Measurements from ENCODE around the gene DPF3.
A peak's percentile ranks its signal among the peaks of the same experiment; 100 is the strongest.
"Not testable (repeated sequence)": the region's sequence is repeated elsewhere in the genome, so short reads cannot be mapped to it uniquely, and the experiment has no call there.

DPF3 gene

GRCh38 chr14:72756967-72757366, 136.9 kb downstream of the DPF3 start:
- no peak for DNase-seq (ENCODE audit: low read depth)
- Histone ChIP-seq H3K27me3 (replicated peaks; ENCODE audit: control insufficient read depth, insufficient read depth, low read length) (no peaks in the 10 kb centered on the region), H3K9me3 (ENCODE audit: control insufficient read depth, low read length) (peaks cover 28% of the 10 kb centered on the region), H3K4me3 (ENCODE audit: low read length) (no peak overlapping the region), H3K36me3 (ENCODE audit: control insufficient read depth, insufficient read depth, low read length, severe bottlenecking) (no peaks in the 10 kb centered on the region), H3K9ac (ENCODE audit: low read length) (no peak overlapping the region), H3K4me1 (ENCODE audit: control insufficient read depth, insufficient read depth, low read length) (no peaks in the 10 kb centered on the region)

GRCh38 chr14:72755766-72756165, 138.1 kb downstream of the DPF3 start:
- Histone ChIP-seq H3K36me3 (ENCODE audit: control insufficient read depth, insufficient read depth, low read length, severe bottlenecking) (no peaks in the 10 kb centered on the region), H3K9ac (ENCODE audit: low read length) (no peak overlapping the region), H3K4me3 (ENCODE audit: low read length) (no peak overlapping the region), H3K9me3 (ENCODE audit: control insufficient read depth, low read length) (peaks cover 23% of the 10 kb centered on the region), H3K27me3 (replicated peaks; ENCODE audit: control insufficient read depth, insufficient read depth, low read length) (no peaks in the 10 kb centered on the region), H3K4me1 (ENCODE audit: control insufficient read depth, insufficient read depth, low read length) (no peaks in the 10 kb centered on the region)
- DNase-seq (ENCODE audit: low read depth): no peak

- Histone ChIP-seq H3K4me3 (ENCODE audit: low read length) (no peak overlapping the region), H3K4me1 (ENCODE audit: control insufficient read depth, insufficient read depth, low read length) (no peaks in the 10 kb centered on the region), H3K9ac (ENCODE audit: low read length) (no peak overlapping the region), H3K9me3 (ENCODE audit: control insufficient read depth, low read length) (peaks cover 15% of the 10 kb centered on the region), H3K27me3 (replicated peaks; ENCODE audit: control insufficient read depth, insufficient read depth, low read length) (no peaks in the 10 kb centered on the region), H3K36me3 (ENCODE audit: control insufficient read depth, insufficient read depth, low read length, severe bottlenecking) (no peaks in the 10 kb centered on the region)
- DNase-seq (ENCODE audit: low read depth): no peak
Observed at GRCh38 chr14:72754949-72755348, 139.0 kb downstream of the DPF3 start.

- no peaks in the 10 kb centered on the region for H3K36me3 ChIP-seq (ENCODE audit: control insufficient read depth, insufficient read depth, low read length, severe bottlenecking)
- no peaks in the 10 kb centered on the region for H3K27me3 ChIP-seq (replicated peaks; ENCODE audit: control insufficient read depth, insufficient read depth, low read length)
- H3K9me3 ChIP-seq (ENCODE audit: control insufficient read depth, low read length): peaks cover 5% of the 10 kb centered on the region
- no peak for DNase-seq (ENCODE audit: low read depth)
- H3K4me3 ChIP-seq (ENCODE audit: low read length): no peak overlapping the region
- H3K9ac ChIP-seq (ENCODE audit: low read length): no peak overlapping the region
- no peaks in the 10 kb centered on the region for H3K4me1 ChIP-seq (ENCODE audit: control insufficient read depth, insufficient read depth, low read length)
Observed at GRCh38 chr14:72753879-72754400, 140.0 kb downstream of the DPF3 start.

GRCh38 chr14:72753044-72753710, 140.7 kb downstream of the DPF3 start:
- Histone ChIP-seq H3K36me3 (ENCODE audit: control insufficient read depth, insufficient read depth, low read length, severe bottlenecking) (no peaks in the 10 kb centered on the region), H3K9ac (ENCODE audit: low read length) (no peak overlapping the region), H3K4me3 (ENCODE audit: low read length) (no peak overlapping the region), H3K27me3 (replicated peaks; ENCODE audit: control insufficient read depth, insufficient read depth, low read length) (no peaks in the 10 kb centered on the region), H3K4me1 (ENCODE audit: control insufficient read depth, insufficient read depth, low read length) (no peaks in the 10 kb centered on the region), H3K9me3 (ENCODE audit: control insufficient read depth, low read length) (no peaks in the 10 kb centered on the region)
- no peak for DNase-seq (ENCODE audit: low read depth)

GRCh38 chr14:72752034-72752412, 141.9 kb downstream of the DPF3 start:
- no peak for DNase-seq (ENCODE audit: low read depth)
- Histone ChIP-seq H3K36me3 (ENCODE audit: control insufficient read depth, insufficient read depth, low read length, severe bottlenecking) (no peaks in the 10 kb centered on the region), H3K27me3 (replicated peaks; ENCODE audit: control insufficient read depth, insufficient read depth, low read length) (no peaks in the 10 kb centered on the region), H3K4me1 (ENCODE audit: control insufficient read depth, insufficient read depth, low read length) (no peaks in the 10 kb centered on the region), H3K9me3 (ENCODE audit: control insufficient read depth, low read length) (no peaks in the 10 kb centered on the region), H3K4me3 (ENCODE audit: low read length) (no peak overlapping the region), H3K9ac (ENCODE audit: low read length) (no peak overlapping the region)

GRCh38 chr14:72751276-72752033, 142.4 kb downstream of the DPF3 start:
- H3K4me3 ChIP-seq (ENCODE audit: low read length): no peak overlapping the region

GRCh38 chr14:72748921-72749320, 145.0 kb downstream of the DPF3 start:
- not testable (repeated sequence) for H3K36me3 ChIP-seq (ENCODE audit: control insufficient read depth, insufficient read depth, low read length, severe bottlenecking); H3K4me3 ChIP-seq (ENCODE audit: low read length); H3K9ac ChIP-seq (ENCODE audit: low read length); DNase-seq (ENCODE audit: low read depth); H3K9me3 ChIP-seq (ENCODE audit: control insufficient read depth, low read length); H3K27me3 ChIP-seq (replicated peaks; ENCODE audit: control insufficient read depth, insufficient read depth, low read length)
- H3K4me1 ChIP-seq (ENCODE audit: control insufficient read depth, insufficient read depth, low read length): peaks cover 17% of the 10 kb centered on the region

More at GRCh38 chr14:72751276-72752033, 142.4 kb downstream of the DPF3 start:
- no peak overlapping the region for H3K9ac ChIP-seq (ENCODE audit: low read length)
- H3K9me3 ChIP-seq (ENCODE audit: control insufficient read depth, low read length): no peaks in the 10 kb centered on the region
- no peaks in the 10 kb centered on the region for H3K27me3 ChIP-seq (replicated peaks; ENCODE audit: control insufficient read depth, insufficient read depth, low read length)
- DNase-seq (ENCODE audit: low read depth): peak; percentile 71
- peaks cover 4% of the 10 kb centered on the region for H3K4me1 ChIP-seq (ENCODE audit: control insufficient read depth, insufficient read depth, low read length)
- no peaks in the 10 kb centered on the region for H3K36me3 ChIP-seq (ENCODE audit: control insufficient read depth, insufficient read depth, low read length, severe bottlenecking)

GRCh38 chr14:72747652-72748051, 146.2 kb downstream of the DPF3 start:
- no peaks in the 10 kb centered on the region for H3K36me3 ChIP-seq (ENCODE audit: control insufficient read depth, insufficient read depth, low read length, severe bottlenecking)
- DNase-seq (ENCODE audit: low read depth): no peak
- no peak overlapping the region for H3K4me3 ChIP-seq (ENCODE audit: low read length)
- H3K27me3 ChIP-seq (replicated peaks; ENCODE audit: control insufficient read depth, insufficient read depth, low read length): no peaks in the 10 kb centered on the region
- H3K4me1 ChIP-seq (ENCODE audit: control insufficient read depth, insufficient read depth, low read length): peaks cover 21% of the 10 kb centered on the region
- H3K9me3 ChIP-seq (ENCODE audit: control insufficient read depth, low read length): no peaks in the 10 kb centered on the region
- no peak overlapping the region for H3K9ac ChIP-seq (ENCODE audit: low read length)

GRCh38 chr14:72745991-72746980, 147.6 kb downstream of the DPF3 start:
- Histone ChIP-seq H3K4me3 (ENCODE audit: low read length) (peak overlapping the region; percentile 63), H3K9me3 (ENCODE audit: control insufficient read depth, low read length) (no peaks in the 10 kb centered on the region), H3K27me3 (replicated peaks; ENCODE audit: control insufficient read depth, insufficient read depth, low read length) (no peaks in the 10 kb centered on the region), H3K4me1 (ENCODE audit: control insufficient read depth, insufficient read depth, low read length) (peaks cover 21% of the 10 kb centered on the region), H3K36me3 (ENCODE audit: control insufficient read depth, insufficient read depth, low read length, severe bottlenecking) (no peaks in the 10 kb centered on the region), H3K9ac (ENCODE audit: low read length) (peak overlapping the region; percentile 55)
- DNase-seq (ENCODE audit: low read depth): peak; percentile 88

- DNase-seq (ENCODE audit: low read depth): peak; percentile 76
Observed at GRCh38 chr14:72745546-72745945, 148.4 kb downstream of the DPF3 start.

More at GRCh38 chr14:72745546-72745945, 148.4 kb downstream of the DPF3 start:
- no peaks in the 10 kb centered on the region for H3K36me3 ChIP-seq (ENCODE audit: control insufficient read depth, insufficient read depth, low read length, severe bottlenecking)
- H3K4me3 ChIP-seq (ENCODE audit: low read length): peak overlapping the region; percentile 63
- peaks cover 21% of the 10 kb centered on the region for H3K4me1 ChIP-seq (ENCODE audit: control insufficient read depth, insufficient read depth, low read length)
- no peaks in the 10 kb centered on the region for H3K27me3 ChIP-seq (replicated peaks; ENCODE audit: control insufficient read depth, insufficient read depth, low read length)
- no peaks in the 10 kb centered on the region for H3K9me3 ChIP-seq (ENCODE audit: control insufficient read depth, low read length)
- H3K9ac ChIP-seq (ENCODE audit: low read length): peak overlapping the region; percentile 55
